ENCODE data around the gene HOOK2.

HOOK2 gene

GRCh38 chr19:12748489-12748888, 26.9 kb downstream of the HOOK2 start:
- no peak for DNase-seq (ENCODE audit: low read depth)
- no peak for TF ChIP-seq CTCF (conservative IDR thresholded peaks at IDR 0.05; ENCODE audit: low read depth, low read length)
- no peak overlapping the region for H3K4me3 ChIP-seq (ENCODE audit: low read length)

GRCh38 chr19:12745166-12745897, 30.0 kb downstream of the HOOK2 start:
- H3K4me3 ChIP-seq (ENCODE audit: low read length) = no peak overlapping the region
- no peak for TF ChIP-seq CTCF (conservative IDR thresholded peaks at IDR 0.05; ENCODE audit: low read depth, low read length)
- no peak for DNase-seq (ENCODE audit: low read depth)

GRCh38 chr19:12737835-12738351, 37.5 kb downstream of the HOOK2 start:
- peak overlapping the region; percentile 96 for H3K4me3 ChIP-seq (ENCODE audit: low read length)
- TF ChIP-seq CTCF (conservative IDR thresholded peaks at IDR 0.05; ENCODE audit: low read depth, low read length) = no peak
- DNase-seq (ENCODE audit: low read depth) = no peak

- H3K4me3 ChIP-seq (ENCODE audit: low read length) = peak within 1 kb of the TSS; percentile 96
- no peak for TF ChIP-seq CTCF (conservative IDR thresholded peaks at IDR 0.05; ENCODE audit: low read depth, low read length)
- DNase-seq (ENCODE audit: low read depth) = peak; percentile 100
These were observed 38.1 kb downstream of the HOOK2 start, which contains the start of gene GET3 for GRCh38 chr19:12736995-12737834. GET3 (plus strand) TSS chr19:12737497; CDS start chr19:12737506, 9 bp downstream.

- no peak for DNase-seq (ENCODE audit: low read depth)
- peak; percentile 45 for TF ChIP-seq CTCF (conservative IDR thresholded peaks at IDR 0.05; ENCODE audit: low read depth, low read length)
These were observed 41.8 kb downstream of the HOOK2 start for GRCh38 chr19:12733369-12734214.

GRCh38 chr19:12731337-12731736, 44.0 kb downstream of the HOOK2 start:
- no peak overlapping the region for H3K4me3 ChIP-seq (ENCODE audit: low read length)
- TF ChIP-seq CTCF (conservative IDR thresholded peaks at IDR 0.05; ENCODE audit: low read depth, low read length) = no peak

More at GRCh38 chr19:12733369-12734214, 41.8 kb downstream of the HOOK2 start:
- peak overlapping the region; percentile 69 for H3K4me3 ChIP-seq (ENCODE audit: low read length)

More at GRCh38 chr19:12731337-12731736, 44.0 kb downstream of the HOOK2 start:
- DNase-seq (ENCODE audit: low read depth) = no peak
